Activated CD8-positive, alpha-beta T cell treated with anti-CD3 and anti-CD28 coated beads, Interleukin-2, amount 10 ng/mL, durations not matched to agents 7 days and 5 days (primary cell): Measurements from ENCODE around the gene TSFM. TPM values are rescaled to one million over a fixed set of nuclear protein-coding genes. Genes with fewer than 3 reads are reported as not detected.

ENCODE experiments used
- ATAC-seq: fragments of 150-1000 bp; cut with Tn5 transposase; one replicate; pipeline ENCODE4 v1.10.0; 2021; ENCODE audit warnings: moderate library complexity
- CTCF ChIA-PET: fragments of 350-600 bp; sonication (Branson Sonifier 250); formaldehyde crosslinking; loops from one replicate; lab custom pipeline; 2021; ENCODE audit warnings: antibody characterized with exemption; lab: Charles Lee
- POLR2A ChIA-PET: fragments of 350-600 bp; sonication (Branson Sonifier 250); formaldehyde crosslinking; loops from one replicate; lab custom pipeline; 2021; ENCODE audit warnings: antibody characterized with exemption; lab: Charles Lee
- DNase-seq: peaks from one replicate; pipeline ENCODE4 v3.0.0-alpha.2; 2020
- H3K27ac Mint-ChIP-seq: one replicate; pipeline ENCODE4 v1.8.0; 2021; ENCODE audit warnings: mild to moderate bottlenecking, mixed read lengths
- H3K27me3 Mint-ChIP-seq: one replicate; pipeline ENCODE4 v1.8.0; 2021; ENCODE audit warnings: low read depth, mixed read lengths
- H3K36me3 Mint-ChIP-seq: one replicate; pipeline ENCODE4 v1.8.0; 2021; ENCODE audit warnings: low read depth, mixed read lengths
- H3K4me1 Mint-ChIP-seq: one replicate; pipeline ENCODE4 v1.8.0; 2021; ENCODE audit warnings: low read depth, mixed read lengths
- H3K4me3 Mint-ChIP-seq: one replicate; pipeline ENCODE4 v1.8.0; 2021; ENCODE audit warnings: mild to moderate bottlenecking, mixed read lengths
- H3K9me3 Mint-ChIP-seq: one replicate; pipeline ENCODE4 v1.8.0; 2022; ENCODE audit warnings: mixed read lengths; ENCODE audit not compliant: insufficient read depth
- total RNA-seq, 2 experiments: library from RNA; stranded (reverse); gene quantifications; one replicate each; pipeline ENCODE4 v1.2.3, GENCODE V29; 2021

Gene TSFM
- total RNA-seq, 2 experiments from 2014 or later: 35.0 to 35.8 TPM

DNA sequence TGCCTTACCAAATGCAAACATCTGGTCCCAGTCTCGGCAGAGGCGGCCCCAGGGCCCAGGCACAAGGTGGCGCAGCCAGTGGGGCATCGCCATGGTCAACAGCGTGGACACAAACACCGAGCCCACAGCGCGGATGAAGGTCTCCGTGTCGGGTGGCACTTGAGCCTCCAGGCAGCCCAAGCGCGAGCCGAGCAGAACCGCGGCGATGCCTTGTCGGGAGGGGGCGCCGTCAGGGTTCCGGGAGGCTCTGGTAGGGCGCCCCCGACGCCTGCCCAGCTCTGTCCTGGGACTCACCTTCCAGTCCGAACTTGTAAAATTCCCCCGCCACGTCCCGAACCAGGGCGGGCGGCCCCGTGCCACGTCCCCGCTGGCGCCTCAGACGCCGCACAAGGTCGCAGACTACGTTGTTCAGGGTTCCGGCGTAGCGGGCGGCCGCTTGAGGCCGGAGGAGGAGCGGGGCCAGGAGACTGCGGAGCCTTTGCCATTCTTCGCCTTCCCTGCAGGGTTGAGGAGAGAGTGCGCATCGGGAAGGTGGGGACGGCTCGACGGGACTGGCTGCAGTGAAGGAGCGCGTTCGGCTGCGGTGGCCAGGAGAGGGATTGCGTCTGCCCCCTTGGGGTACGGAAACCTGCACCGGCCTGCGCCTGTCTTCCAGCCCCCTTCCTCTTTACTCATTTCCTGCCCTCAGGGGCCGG lies 17.4 kb upstream of the TSFM start:
- ATAC-seq: peak; percentile 84
- H3K27ac Mint-ChIP-seq: peak overlapping the region; percentile 80
- CTCF ChIA-PET: interaction anchor here (0.6 to 5.4 kb wide), 10 partner anchors 9 to 139 kb away, joined by 3 to 72 read pairs (median 4); partner anchors contain the start of gene MARCHF9

DNA sequence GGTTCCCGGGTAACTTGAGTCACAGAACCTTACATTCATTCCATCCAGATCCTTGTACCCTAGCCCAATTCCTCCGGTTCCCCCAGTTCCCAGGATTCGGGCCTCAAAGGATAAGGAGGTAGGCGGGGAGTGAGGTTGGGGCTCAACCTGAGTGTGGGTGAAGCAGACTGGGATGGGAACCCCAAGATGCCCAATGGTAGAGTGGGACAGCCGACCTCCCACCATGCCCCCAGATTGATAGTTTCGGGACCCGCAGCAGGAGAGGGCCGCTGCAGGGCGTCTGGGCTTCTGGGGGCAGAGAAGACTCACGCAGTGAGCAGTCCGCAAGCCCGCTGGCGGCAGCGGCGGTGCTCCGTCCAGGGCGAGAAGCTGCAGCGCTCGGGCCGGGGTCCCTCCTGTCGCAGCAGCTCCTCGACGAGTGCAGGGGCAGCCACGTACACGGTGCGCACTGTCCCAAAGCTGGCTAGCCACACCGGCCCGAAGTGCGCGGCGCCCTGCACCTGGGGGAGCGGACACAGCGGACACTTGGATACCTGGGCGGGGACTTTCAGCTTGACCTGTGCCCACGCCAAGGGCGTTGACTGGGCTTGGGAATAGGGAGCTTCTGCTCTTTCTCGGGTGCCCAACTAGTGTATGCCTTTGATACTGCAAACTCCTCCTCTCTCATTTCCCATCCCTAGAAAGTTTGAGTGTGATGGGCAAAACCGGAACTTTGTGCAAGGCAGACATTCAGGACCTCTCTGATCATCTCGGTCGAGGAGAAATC lies 16.7 kb upstream of the TSFM start:
- Mint-ChIP-seq H3K9me3 (no peaks in the 10 kb centered on the region), H3K4me1 (peaks cover 34% of the 10 kb centered on the region), H3K4me3 (peak overlapping the region; percentile 83), H3K27ac (peak overlapping the region; percentile 80), H3K36me3 (peaks cover 20% of the 10 kb centered on the region), H3K27me3 (peaks cover 12% of the 10 kb centered on the region)
- DNase-seq (no peak), ATAC-seq (peak; percentile 20)
- ChIA-PET CTCF (interaction anchor here (0.8 to 5.4 kb wide), 8 partner anchors 10 to 138 kb away, joined by 3 to 72 read pairs (median 4); partner anchors contain the start of genes MARCHF9 and TSFM), POLR2A (interaction anchor here (0.6 to 1.8 kb wide), 3 partner anchors 9 to 149 kb away, joined by 4 to 5 read pairs (median 5); no protein-coding TSS in a partner anchor)

More for the DNA sequence above, 17.4 kb upstream of the TSFM start:
- peaks cover 12% of the 10 kb centered on the region for H3K27me3 Mint-ChIP-seq
- H3K36me3 Mint-ChIP-seq: peaks cover 15% of the 10 kb centered on the region
- POLR2A ChIA-PET: interaction anchor here (0.7 to 1.2 kb wide), 3 partner anchors 13 to 72 kb away, joined by 3 to 4 read pairs (median 3); partner anchors contain the start of genes CDK4 and TSPAN31
- H3K4me1 Mint-ChIP-seq: peaks cover 28% of the 10 kb centered on the region
- H3K9me3 Mint-ChIP-seq: no peaks in the 10 kb centered on the region
- DNase-seq: peak; percentile 67
- peak overlapping the region; percentile 83 for H3K4me3 Mint-ChIP-seq

DNA sequence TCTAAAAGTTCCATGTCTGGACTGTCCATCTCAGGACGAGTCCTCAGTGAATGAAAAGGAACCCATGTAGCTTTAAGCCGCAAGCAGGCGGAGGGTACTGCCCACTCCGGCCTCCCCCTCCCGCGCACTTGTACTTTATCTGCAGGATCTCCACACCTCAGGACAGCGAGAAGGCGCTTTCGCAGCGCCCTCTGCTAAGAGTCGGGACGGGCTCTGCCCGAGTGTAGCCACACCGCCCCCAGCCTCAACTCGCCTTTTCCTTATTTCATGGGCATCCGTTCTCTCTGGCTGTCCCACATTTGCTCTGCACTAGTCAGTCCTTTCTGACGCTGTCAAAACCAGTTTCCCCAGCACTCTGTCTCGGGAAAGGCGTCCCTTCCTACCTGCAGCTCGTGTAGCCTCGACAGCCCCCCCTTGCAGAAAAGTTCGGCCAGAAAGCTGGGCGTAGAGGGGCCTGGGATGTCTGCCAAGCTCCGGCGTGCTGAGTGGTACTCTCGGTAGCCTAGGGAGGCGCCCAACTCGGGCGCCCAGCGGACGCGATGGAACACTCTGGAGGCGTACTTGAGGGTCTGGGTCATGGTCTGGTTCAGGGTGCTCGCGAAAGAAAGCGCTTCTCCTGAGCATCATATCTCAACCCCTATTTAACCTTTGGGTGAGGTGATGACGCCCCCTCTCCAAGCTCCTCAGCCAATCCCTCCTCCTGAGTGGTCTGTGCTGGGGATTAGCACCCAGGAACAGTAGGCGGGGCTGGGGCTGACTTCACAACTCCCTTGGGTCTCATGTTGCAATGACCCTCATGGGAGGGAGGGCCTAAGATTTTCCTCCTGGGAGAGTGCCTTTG lies 15.9 kb upstream of the TSFM start, which contains the start of gene CYP27B1:
CYP27B1 (minus strand) TSS at position 615 of the 841 bp plus-strand sequence; CDS start at position 578, 37 bp downstream.
- Mint-ChIP-seq H3K27ac (no peak within 1 kb of the TSS), H3K27me3 (peaks cover 12% of the 10 kb centered on the region), H3K36me3 (peaks cover 20% of the 10 kb centered on the region), H3K9me3 (no peaks in the 10 kb centered on the region), H3K4me1 (peaks cover 40% of the 10 kb centered on the region), H3K4me3 (peak within 1 kb of the TSS; percentile 83)
- ChIA-PET CTCF (interaction anchor here (0.8 to 5.4 kb wide), 8 partner anchors 10 to 138 kb away, joined by 3 to 72 read pairs (median 4); partner anchors contain the start of genes MARCHF9 and TSFM), POLR2A (interaction anchor here (0.6 to 1.8 kb wide), 5 partner anchors 10 to 150 kb away, joined by 3 to 5 read pairs (median 4); partner anchors contain the start of gene TSFM)
- ATAC-seq (no peak), DNase-seq (no peak)

DNA sequence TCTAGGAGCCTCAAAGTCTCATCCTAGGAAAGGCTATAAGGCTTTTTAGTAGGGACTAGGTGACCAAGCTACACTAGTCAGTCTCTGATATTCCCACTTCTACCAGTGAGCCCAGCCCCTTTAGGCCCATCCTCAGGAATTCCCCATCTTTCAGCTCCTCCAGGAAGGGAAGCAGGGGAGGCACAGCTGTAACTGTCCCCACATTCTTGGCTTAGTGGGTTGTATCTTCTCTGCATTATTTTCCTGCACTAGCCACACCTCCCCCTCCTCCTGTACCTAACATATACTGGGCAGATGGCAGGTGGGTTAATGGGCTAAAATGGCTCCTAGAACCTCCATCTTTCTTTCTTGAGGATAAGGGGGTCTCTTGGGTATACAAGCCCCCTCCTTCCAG lies 15.3 kb upstream of the TSFM start:
- Mint-ChIP-seq H3K4me1 (peaks cover 42% of the 10 kb centered on the region), H3K9me3 (no peaks in the 10 kb centered on the region), H3K36me3 (peaks cover 20% of the 10 kb centered on the region), H3K4me3 (no peak overlapping the region), H3K27me3 (peaks cover 12% of the 10 kb centered on the region), H3K27ac (no peak overlapping the region)
- POLR2A ChIA-PET: interaction anchor here (0.8 to 1.8 kb wide), 4 partner anchors 11 to 132 kb away, joined by 3 to 5 read pairs (median 4); partner anchors contain the start of gene TSFM
- CTCF ChIA-PET: interaction anchor here (1.0 to 5.4 kb wide), 6 partner anchors 8 to 137 kb away, joined by 3 to 72 read pairs (median 9); partner anchors contain the start of gene MARCHF9
- ATAC-seq (no peak), DNase-seq (no peak)

DNA sequence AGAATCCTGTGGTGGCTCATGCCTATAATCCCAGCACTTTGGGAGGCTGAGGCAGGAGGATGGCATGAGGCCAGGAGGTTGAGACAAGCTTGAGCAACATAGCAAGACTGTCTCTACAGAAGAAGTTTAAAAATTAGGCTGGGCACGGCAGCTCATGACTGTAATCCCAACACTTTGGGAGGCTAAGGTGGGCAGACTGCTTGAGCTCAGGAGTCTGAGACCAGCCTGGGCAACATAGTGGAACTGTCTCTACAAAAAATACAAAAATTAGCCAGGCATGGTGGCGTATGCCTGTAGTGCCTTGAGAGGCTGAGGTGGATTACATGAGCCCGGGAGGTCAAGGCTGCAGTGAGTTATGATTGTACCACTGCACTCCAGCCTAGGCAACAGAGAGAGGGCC lies 14.7 kb upstream of the TSFM start:
- Mint-ChIP-seq H3K36me3 (peaks cover 20% of the 10 kb centered on the region), H3K4me1 (peaks cover 44% of the 10 kb centered on the region), H3K27ac (no peak overlapping the region), H3K9me3 (no peaks in the 10 kb centered on the region), H3K4me3 (no peak overlapping the region), H3K27me3 (peaks cover 12% of the 10 kb centered on the region)
- no peak for ATAC-seq
- DNase-seq: no peak
- ChIA-PET POLR2A (interaction anchor here (1.7 to 1.8 kb wide), 2 partner anchors 8 to 11 kb away, joined by 5 read pairs; no protein-coding TSS in a partner anchor), CTCF (interaction anchor here (1.0 to 5.4 kb wide), 5 partner anchors 8 to 136 kb away, joined by 3 to 72 read pairs (median 10); partner anchors contain the start of gene MARCHF9)

DNA sequence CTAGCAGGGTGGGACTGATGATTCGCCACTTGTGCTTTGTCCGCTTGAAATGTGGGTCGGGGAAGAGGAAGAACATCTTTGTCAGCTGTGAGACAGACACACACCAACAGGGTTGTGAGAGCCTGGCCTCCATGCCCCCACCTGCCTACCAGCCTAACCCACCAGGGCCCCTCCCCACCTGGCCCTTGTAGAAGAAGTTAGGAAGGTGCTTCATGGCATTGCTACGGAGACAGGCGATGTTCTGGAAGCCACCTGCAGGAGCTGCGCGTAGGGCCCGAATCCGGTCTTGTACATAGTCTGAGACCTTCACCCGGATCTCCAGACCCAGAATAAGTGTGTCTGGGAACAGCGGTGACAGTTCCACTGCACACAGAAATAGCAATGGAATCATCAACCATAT lies 13.0 kb upstream of the TSFM start:
- Mint-ChIP-seq H3K9me3 (no peaks in the 10 kb centered on the region), H3K27ac (no peak overlapping the region), H3K4me1 (peaks cover 44% of the 10 kb centered on the region), H3K36me3 (peaks cover 24% of the 10 kb centered on the region), H3K27me3 (peaks cover 9% of the 10 kb centered on the region), H3K4me3 (no peak overlapping the region)
- ATAC-seq: no peak
- ChIA-PET CTCF (interaction anchor here (1.1 to 5.4 kb wide), 2 partner anchors 10 to 13 kb away, joined by 3 to 72 read pairs; partner anchors contain the start of gene MARCHF9), POLR2A (no interaction called here)
- DNase-seq: no peak

DNA sequence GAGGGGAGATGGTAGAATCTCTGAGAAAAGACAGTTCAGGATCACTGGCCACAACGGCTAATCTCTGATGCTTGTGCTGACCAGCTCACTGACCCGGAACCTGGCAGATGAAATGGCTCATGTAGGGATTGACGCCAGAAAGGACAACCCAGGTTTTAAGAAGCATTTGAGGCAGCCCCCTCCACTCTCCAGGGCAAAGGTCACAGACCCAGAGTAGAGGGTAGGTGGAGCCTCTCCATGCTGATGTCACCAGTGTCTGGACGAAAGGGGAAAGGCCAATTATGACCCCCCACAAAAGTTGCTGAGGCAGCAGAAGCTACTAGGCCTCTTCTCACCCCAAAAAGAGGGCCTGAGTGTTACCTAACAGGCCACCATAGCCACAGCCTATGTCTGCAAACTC lies 11.9 kb upstream of the TSFM start:
- Mint-ChIP-seq H3K36me3 (peaks cover 25% of the 10 kb centered on the region), H3K9me3 (no peaks in the 10 kb centered on the region), H3K4me3 (peak overlapping the region; percentile 39), H3K27me3 (peaks cover 7% of the 10 kb centered on the region), H3K4me1 (peaks cover 33% of the 10 kb centered on the region), H3K27ac (peak overlapping the region; percentile 61)
- CTCF ChIA-PET: interaction anchor here (1.0 to 1.1 kb wide), 2 partner anchors 11 to 14 kb away, joined by 3 read pairs; no protein-coding TSS in a partner anchor
- ATAC-seq (no peak), DNase-seq (no peak)
- POLR2A ChIA-PET: no interaction called here

DNA sequence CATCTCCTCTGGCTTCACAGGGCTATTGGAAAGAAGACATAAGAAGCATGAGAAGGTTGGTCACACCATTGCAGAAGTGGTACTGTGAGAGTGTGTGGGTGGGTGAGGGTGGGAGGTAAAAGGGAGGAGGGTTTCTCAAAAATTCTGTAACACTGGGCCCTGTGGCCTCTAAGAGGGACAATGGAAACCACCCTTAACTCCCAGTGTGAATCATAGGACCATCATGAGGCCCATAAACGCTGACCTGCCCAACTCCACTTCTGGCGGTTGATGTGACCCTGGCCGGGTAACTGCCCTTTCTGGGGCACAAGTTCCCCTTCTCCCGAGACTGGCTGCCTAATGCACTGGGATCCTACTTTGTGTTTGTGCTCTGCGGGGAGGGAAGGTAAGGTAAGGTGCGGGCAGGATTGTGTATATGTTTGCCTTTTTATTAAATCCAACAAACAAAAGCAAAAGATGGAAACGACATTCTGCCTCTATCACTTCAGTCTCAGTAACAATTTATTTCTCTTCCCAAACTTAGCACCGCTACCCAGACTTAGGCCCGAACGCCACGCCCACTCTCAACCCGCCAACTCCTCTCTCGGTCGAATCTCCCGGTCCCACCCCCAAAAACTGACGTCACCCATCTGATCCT lies 11.2 kb upstream of the TSFM start:
- Mint-ChIP-seq H3K27ac (peak overlapping the region; percentile 98), H3K36me3 (peaks cover 27% of the 10 kb centered on the region), H3K4me1 (peaks cover 27% of the 10 kb centered on the region), H3K27me3 (peaks cover 4% of the 10 kb centered on the region), H3K4me3 (peak overlapping the region; percentile 97), H3K9me3 (no peaks in the 10 kb centered on the region)
- CTCF ChIA-PET: interaction anchor here (0.9 to 1.5 kb wide), 6 partner anchors 10 to 15 kb away, joined by 3 to 13 read pairs (median 7); partner anchors contain the start of gene TSFM
- peak; percentile 91 for DNase-seq
- POLR2A ChIA-PET: interaction anchor here (0.6 to 1.3 kb wide), 3 partner anchors 9 to 99 kb away, joined by 3 to 5 read pairs (median 5); partner anchors contain the start of gene TSFM
- peak; percentile 75 for ATAC-seq

DNA sequence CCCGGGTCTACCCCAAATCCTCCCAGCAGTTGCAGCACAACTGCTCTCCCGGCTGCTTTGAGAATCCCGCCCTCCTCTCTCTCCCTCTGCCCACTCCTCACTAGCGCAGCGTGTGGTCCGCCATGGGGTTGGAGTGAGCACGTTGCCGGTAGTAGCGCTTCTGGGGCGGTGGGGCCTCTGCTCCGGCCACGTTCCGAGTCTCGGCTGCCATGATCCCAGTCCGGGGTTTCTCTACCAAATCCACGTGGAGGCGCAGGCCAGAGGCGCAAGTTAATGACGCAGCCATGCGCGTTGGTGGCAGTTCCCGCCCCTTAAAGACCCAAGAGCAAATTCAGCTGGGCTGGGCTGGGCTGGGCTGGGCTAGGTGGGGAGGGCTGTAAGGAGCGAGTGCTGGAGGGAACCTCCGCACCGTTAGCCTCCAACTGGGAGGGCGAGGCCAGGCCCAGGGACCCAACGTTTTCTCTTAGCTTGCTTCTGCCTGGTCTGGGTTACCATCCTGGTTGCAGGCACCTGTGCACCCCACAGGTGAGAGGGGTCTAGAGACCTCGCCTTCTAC lies 10.6 kb upstream of the TSFM start, which contains the start of gene METTL1:
METTL1 (minus strand) TSS at position 233 of the 556 bp plus-strand sequence; CDS start at position 211, 22 bp downstream.
- ChIA-PET POLR2A (interaction anchor here (0.6 to 1.3 kb wide), 5 partner anchors 9 to 98 kb away, joined by 3 to 6 read pairs (median 5); partner anchors contain the start of gene TSFM), CTCF (interaction anchor here (0.9 to 1.5 kb wide), 6 partner anchors 9 to 31 kb away, joined by 3 to 13 read pairs (median 7); partner anchors contain the start of gene TSFM)
- peaks cover 25% of the 10 kb centered on the region for H3K36me3 Mint-ChIP-seq
- H3K27ac Mint-ChIP-seq: peak within 1 kb of the TSS; percentile 98
- ATAC-seq: peak; percentile 91
- no peaks in the 10 kb centered on the region for H3K27me3 Mint-ChIP-seq
- H3K4me3 Mint-ChIP-seq: peak within 1 kb of the TSS; percentile 97
- peak; percentile 96 for DNase-seq
- H3K9me3 Mint-ChIP-seq: no peaks in the 10 kb centered on the region
- peaks cover 21% of the 10 kb centered on the region for H3K4me1 Mint-ChIP-seq
